Endothelial cell of umbilical vein (primary cell): ENCODE measurements around the gene CARD9. TPM values are rescaled to one million over a fixed set of nuclear protein-coding genes. Genes with fewer than 3 reads are reported as not detected.

Experiments used
- polyA plus RNA-seq, 4 experiments: library from polyadenylated mRNA; depleted of rRNA in 3 of 4; stranded (reverse) in 3 of 4; unstranded in 1 of 4; fragments of >200 nt; gene quantifications; 2 replicates each; pipeline versions ENCODE4 v1.2.1 to v1.2.3, GENCODE V29; 2011 to 2012; ENCODE audit warnings: missing spikeins in 1 of 4
- total RNA-seq: library from RNA; stranded (reverse); gene quantifications from 2 replicates; pipeline ENCODE4 v1.2.3, GENCODE V29; 2021

CARD9 gene
- total and polyA plus RNA-seq, 2 donors (not counting 3 experiments of a cell fraction or from before 2014, with no cell fraction given) = 0.22 to 0.71 TPM

Other genes starting within 250 kb of the CARD9 start
- not detected in 2 replicates for gene LHX3, start 168.5 kb downstream of the CARD9 start, total RNA-seq
- not detected in 2 replicates for gene LHX3, start 168.5 kb downstream of the CARD9 start, polyA plus RNA-seq
- gene QSOX2, start 127.9 kb downstream of the CARD9 start, total RNA-seq = 20.9 and 23.4 TPM in 2 replicates
- gene QSOX2, start 127.9 kb downstream of the CARD9 start, polyA plus RNA-seq = 14.5 and 16.4 TPM in 2 replicates
- gene CCDC187, start 69.6 kb downstream of the CARD9 start, total RNA-seq = not detected in 2 replicates
- gene CCDC187, start 69.6 kb downstream of the CARD9 start, polyA plus RNA-seq = not detected in 2 replicates
- gene GPSM1, start 46.1 kb downstream of the CARD9 start, total RNA-seq = 42.8 and 47.1 TPM in 2 replicates
- gene GPSM1, start 46.1 kb downstream of the CARD9 start, polyA plus RNA-seq = 34.6 and 40.3 TPM in 2 replicates
- 26.9 and 27.5 TPM in 2 replicates for gene DNLZ, start 9.9 kb downstream of the CARD9 start, total RNA-seq
- 23.0 and 38.4 TPM in 2 replicates for gene DNLZ, start 9.9 kb downstream of the CARD9 start, polyA plus RNA-seq
- gene SNAPC4, start 26.5 kb upstream of the CARD9 start, total RNA-seq = 14.7 and 17.5 TPM in 2 replicates
- gene SNAPC4, start 26.5 kb upstream of the CARD9 start, polyA plus RNA-seq = 6.7 and 8.4 TPM in 2 replicates
- gene ENTR1, start 36.9 kb upstream of the CARD9 start, total RNA-seq = 47.3 and 61.6 TPM in 2 replicates
- 32.4 and 36.0 TPM in 2 replicates for gene ENTR1, start 36.9 kb upstream of the CARD9 start, polyA plus RNA-seq
- gene PMPCA, start 37.0 kb upstream of the CARD9 start, total RNA-seq = 75.3 and 77.2 TPM in 2 replicates
- 66.7 and 69.0 TPM in 2 replicates for gene PMPCA, start 37.0 kb upstream of the CARD9 start, polyA plus RNA-seq
- 22.9 and 24.5 TPM in 2 replicates for gene INPP5E, start 66.2 kb upstream of the CARD9 start, total RNA-seq
- gene INPP5E, start 66.2 kb upstream of the CARD9 start, polyA plus RNA-seq = 15.0 and 17.1 TPM in 2 replicates
- 76.7 and 80.6 TPM in 2 replicates for gene SEC16A, start 109.4 kb upstream of the CARD9 start, total RNA-seq
- 33.5 and 34.5 TPM in 2 replicates for gene SEC16A, start 109.4 kb upstream of the CARD9 start, polyA plus RNA-seq
- gene NOTCH1, start 172.4 kb upstream of the CARD9 start, total RNA-seq = 153 and 161 TPM in 2 replicates
- 27.0 and 31.7 TPM in 2 replicates for gene NOTCH1, start 172.4 kb upstream of the CARD9 start, polyA plus RNA-seq